ENCODE data around the gene DRGX.

- TF ChIP-seq CTCF (IDR thresholded peaks at IDR 0.05) = no peak
- no peak for TF ChIP-seq POLR2A (IDR thresholded peaks at IDR 0.05)
- no peak for TF ChIP-seq EP300 (IDR thresholded peaks at IDR 0.05)
Observed at GRCh38 chr10:49389361-49389933, 6.4 kb downstream of the DRGX start.

All from tibial nerve (tissue), 4 donors.